Measurements from ENCODE around the gene MPRIP. TPM values are rescaled to one million over a fixed set of nuclear protein-coding genes. Genes with fewer than 3 reads are reported as not detected.

The MPRIP gene
- total and polyA plus RNA-seq, 2 of the 13 experiments (the other 11 are each of a cell fraction or from before 2014, with no cell fraction given): 50.2 to 52.4 TPM

GRCh38 chr17:17041018-17041521, 1.2 kb upstream of the MPRIP start (continued):
- TF ChIP-seq RFX1 (IDR thresholded peaks at IDR 0.05) (no peak), ATF7 (IDR thresholded peaks at IDR 0.05) (no peak), ATF7 (CRISPR knock-in tag; IDR thresholded peaks at IDR 0.05) (0 out of 2 replicates have a peak, but pooled peaks have one; percentile 41), SP2 (CRISPR knock-in tag; IDR thresholded peaks at IDR 0.05) (no peak), BCLAF1 (IDR thresholded peaks at IDR 0.05) (no peak), TOE1 (CRISPR knock-in tag; IDR thresholded peaks at IDR 0.05) (no peak), NR1H2 (CRISPR knock-in tag; IDR thresholded peaks at IDR 0.05; ENCODE audit: borderline replicate concordance, low read depth) (no peak), GLI4 (CRISPR knock-in tag; IDR thresholded peaks at IDR 0.05; ENCODE audit: borderline replicate concordance) (no peak), HMG20A (CRISPR knock-in tag; IDR thresholded peaks at IDR 0.05; ENCODE audit: borderline replicate concordance) (no peak), MTERF4 (CRISPR knock-in tag; IDR thresholded peaks at IDR 0.05) (no peak), ARID4A (CRISPR knock-in tag; IDR thresholded peaks at IDR 0.05; ENCODE audit: borderline replicate concordance) (peak; percentile 39; the same call in 1 of the 2 replicates), TCF7L2 (IDR thresholded peaks at IDR 0.05; ENCODE audit: low read depth, low read length) (no peak), BCL3 (CRISPR knock-in tag; IDR thresholded peaks at IDR 0.05) (no peak), KAT7 (CRISPR knock-in tag; IDR thresholded peaks at IDR 0.05; ENCODE audit: borderline replicate concordance) (no peak), ZNF562 (CRISPR knock-in tag; IDR thresholded peaks at IDR 0.05; ENCODE audit: borderline replicate concordance) (no peak), ELF4 (CRISPR knock-in tag; IDR thresholded peaks at IDR 0.05; ENCODE audit: borderline replicate concordance) (no peak), PRDM4 (CRISPR knock-in tag; IDR thresholded peaks at IDR 0.05; ENCODE audit: borderline replicate concordance) (no peak)
